ENCODE measurements around the gene PDE5A. TPM values are rescaled to one million over a fixed set of nuclear protein-coding genes. Genes with fewer than 3 reads are reported as not detected.

PDE5A gene
- total RNA-seq, 4 donors from 2014 or later = 13.7 to 30.0 (median 17.6) TPM

- TF ChIP-seq CTCF (IDR thresholded peaks at IDR 0.05; ENCODE audit: low read depth) = no peak
Measured at GRCh38 chr4:119598521-119598920, 30.1 kb downstream of the PDE5A start.

- TF ChIP-seq CTCF (IDR thresholded peaks at IDR 0.05; ENCODE audit: low read depth) = no peak
Measured at GRCh38 chr4:119597377-119597776, 31.2 kb downstream of the PDE5A start.

GRCh38 chr4:119593698-119594097 is 34.9 kb downstream of the PDE5A start:
- no peak for TF ChIP-seq CTCF (IDR thresholded peaks at IDR 0.05; ENCODE audit: low read depth)

GRCh38 chr4:119592830-119593229 is 35.8 kb downstream of the PDE5A start:
- no peak for TF ChIP-seq CTCF (IDR thresholded peaks at IDR 0.05; ENCODE audit: low read depth)

- TF ChIP-seq CTCF (IDR thresholded peaks at IDR 0.05; ENCODE audit: low read depth) = no peak
Measured at GRCh38 chr4:119589165-119589564, 39.4 kb downstream of the PDE5A start.

GRCh38 chr4:119587796-119588195 is 40.8 kb downstream of the PDE5A start:
- no peak for TF ChIP-seq CTCF (IDR thresholded peaks at IDR 0.05; ENCODE audit: low read depth)

GRCh38 chr4:119585771-119586170 is 42.8 kb downstream of the PDE5A start:
- TF ChIP-seq CTCF (IDR thresholded peaks at IDR 0.05; ENCODE audit: low read depth) = no peak
